Measurements from ENCODE around the gene HK3. TPM values are rescaled to one million over a fixed set of nuclear protein-coding genes. Genes with fewer than 3 reads are reported as not detected.

HK3 gene
- total RNA-seq, 1 donor from 2014 or later, result 0.60 TPM

GRCh38 chr5:176853151-176853778, 45.9 kb downstream of the HK3 start:
- H3K27me3 Mint-ChIP-seq (ENCODE audit: low read depth), result peaks cover 44% of the 10 kb centered on the region
- DNase-seq (ENCODE audit: low spot score in 2 of 2, unreplicated experiment in 2 of 2), result no peak
- no peaks in the 10 kb centered on the region for H3K36me3 Mint-ChIP-seq
- H3K4me3 Mint-ChIP-seq, result no peak overlapping the region
- no peak for TF ChIP-seq CTCF (IDR thresholded peaks at IDR 0.05; ENCODE audit: unreplicated experiment)
- H3K9me3 Mint-ChIP-seq, result no peaks in the 10 kb centered on the region
- peaks cover 3% of the 10 kb centered on the region for H3K4me1 Mint-ChIP-seq
- H3K27ac Mint-ChIP-seq, result no peak overlapping the region

- no peak for DNase-seq (ENCODE audit: low spot score in 2 of 2, unreplicated experiment in 2 of 2)
- H3K4me3 Mint-ChIP-seq, result no peak overlapping the region
- peaks cover 35% of the 10 kb centered on the region for H3K27me3 Mint-ChIP-seq (ENCODE audit: low read depth)
- no peak overlapping the region for H3K27ac Mint-ChIP-seq
- no peak for TF ChIP-seq CTCF (IDR thresholded peaks at IDR 0.05; ENCODE audit: unreplicated experiment)
- H3K36me3 Mint-ChIP-seq, result no peaks in the 10 kb centered on the region
- H3K4me1 Mint-ChIP-seq, result peaks cover 3% of the 10 kb centered on the region
- H3K9me3 Mint-ChIP-seq, result no peaks in the 10 kb centered on the region
These were observed 47.1 kb downstream of the HK3 start for GRCh38 chr5:176851871-176852658.

GRCh38 chr5:176851380-176851779, 47.8 kb downstream of the HK3 start:
- Mint-ChIP-seq H3K27me3 (ENCODE audit: low read depth) (peaks cover 31% of the 10 kb centered on the region), H3K4me1 (peaks cover 3% of the 10 kb centered on the region), H3K36me3 (no peaks in the 10 kb centered on the region), H3K9me3 (no peaks in the 10 kb centered on the region), H3K4me3 (no peak overlapping the region), H3K27ac (no peak overlapping the region)
- DNase-seq (ENCODE audit: low spot score in 2 of 2, unreplicated experiment in 2 of 2), result no peak
- no peak for TF ChIP-seq CTCF (IDR thresholded peaks at IDR 0.05; ENCODE audit: unreplicated experiment)

- Mint-ChIP-seq H3K4me1 (peaks cover 3% of the 10 kb centered on the region), H3K9me3 (no peaks in the 10 kb centered on the region), H3K36me3 (no peaks in the 10 kb centered on the region), H3K27ac (no peak overlapping the region), H3K4me3 (no peak overlapping the region), H3K27me3 (ENCODE audit: low read depth) (peaks cover 38% of the 10 kb centered on the region)
- no peak for TF ChIP-seq CTCF (IDR thresholded peaks at IDR 0.05; ENCODE audit: unreplicated experiment)
- no peak for DNase-seq (ENCODE audit: low spot score in 2 of 2, unreplicated experiment in 2 of 2)
These were observed 48.5 kb downstream of the HK3 start for GRCh38 chr5:176850371-176851245.

GRCh38 chr5:176849611-176850227, 49.4 kb downstream of the HK3 start:
- Mint-ChIP-seq H3K27ac (no peak overlapping the region), H3K4me3 (no peak overlapping the region), H3K27me3 (ENCODE audit: low read depth) (peaks cover 42% of the 10 kb centered on the region), H3K4me1 (peaks cover 5% of the 10 kb centered on the region), H3K9me3 (no peaks in the 10 kb centered on the region), H3K36me3 (no peaks in the 10 kb centered on the region)
- no peak for TF ChIP-seq CTCF (IDR thresholded peaks at IDR 0.05; ENCODE audit: unreplicated experiment)
- DNase-seq (ENCODE audit: low spot score in 2 of 2, unreplicated experiment in 2 of 2), result no peak

All from mesothelial cell of epicardium (in vitro differentiated cells).